Measurements from ENCODE around the gene RALGPS1. TPM values are rescaled to one million over a fixed set of nuclear protein-coding genes. Genes with fewer than 3 reads are reported as not detected.

RALGPS1 gene
- total RNA-seq, 6 donors from 2014 or later = 12.3 to 52.4 (median 17.1) TPM

GRCh38 chr9:127175319-127175715 is 260.7 kb downstream of the RALGPS1 start:
- H3K4me3 ChIP-seq = no peak overlapping the region
- DNase-seq = no peak
- ATAC-seq (ENCODE audit: low FRiP score in 2 of 2) = no peak
- no peak overlapping the region for H3K27ac ChIP-seq
- no peaks in the 10 kb centered on the region for H3K9me3 ChIP-seq
- no peaks in the 10 kb centered on the region for H3K4me1 ChIP-seq
- WGBS, 2 donors = 90 to 92% methylated on average over 6 to 7 of the region's 7 CpGs
- no peaks in the 10 kb centered on the region for H3K27me3 ChIP-seq
- no peaks in the 10 kb centered on the region for H3K36me3 ChIP-seq
- TF ChIP-seq POLR2AphosphoS5 (IDR thresholded peaks at IDR 0.05) = no peak
- TF ChIP-seq POLR2A (IDR thresholded peaks at IDR 0.05) = no peak
- TF ChIP-seq CTCF (IDR thresholded peaks at IDR 0.05) = no peak
- no peak for TF ChIP-seq EP300 (IDR thresholded peaks at IDR 0.05)

- H3K27ac ChIP-seq = no peak overlapping the region
- 83 to 100% methylated on average over 1 to 6 of the region's 6 CpGs for WGBS, 2 donors
- H3K36me3 ChIP-seq = no peaks in the 10 kb centered on the region
- H3K27me3 ChIP-seq = no peaks in the 10 kb centered on the region
- H3K4me1 ChIP-seq = no peaks in the 10 kb centered on the region
- DNase-seq = no peak
- no peak overlapping the region for H3K4me3 ChIP-seq
- TF ChIP-seq POLR2A (IDR thresholded peaks at IDR 0.05) (no peak), POLR2AphosphoS5 (IDR thresholded peaks at IDR 0.05) (no peak), CTCF (IDR thresholded peaks at IDR 0.05) (no peak), EP300 (IDR thresholded peaks at IDR 0.05) (no peak)
- no peak for ATAC-seq (ENCODE audit: low FRiP score in 2 of 2)
- H3K9me3 ChIP-seq = no peaks in the 10 kb centered on the region
Observed at GRCh38 chr9:127175764-127176163, 261.2 kb downstream of the RALGPS1 start.

DNA sequence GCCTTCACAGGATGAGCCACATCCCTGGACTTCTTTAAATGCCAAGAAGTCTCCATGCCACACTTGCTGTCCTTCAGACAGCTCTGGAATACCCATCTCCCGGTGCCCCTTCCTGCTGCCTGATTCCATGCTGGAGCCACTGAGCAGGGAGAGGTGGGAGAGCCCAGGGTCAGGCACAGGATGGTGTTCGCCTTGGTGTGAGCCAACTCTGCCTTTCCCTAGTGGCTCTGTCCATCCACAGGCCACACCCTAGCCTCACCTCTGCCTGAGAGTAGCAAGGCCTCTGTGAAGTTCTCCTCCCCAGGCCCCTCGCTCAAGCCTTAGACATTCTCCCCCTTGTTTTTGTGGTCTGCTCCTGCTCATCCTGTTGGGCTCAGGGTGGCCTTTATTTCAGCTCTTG is 262.0 kb downstream of the RALGPS1 start:
- Histone ChIP-seq H3K4me3 (no peak overlapping the region), H3K9me3 (no peaks in the 10 kb centered on the region), H3K27ac (no peak overlapping the region), H3K4me1 (no peaks in the 10 kb centered on the region), H3K27me3 (no peaks in the 10 kb centered on the region), H3K36me3 (no peaks in the 10 kb centered on the region)
- no peak for DNase-seq
- WGBS, 2 donors = 86 to 93% methylated on average over 2 to 3 of the region's 3 CpGs
- TF ChIP-seq POLR2AphosphoS5 (IDR thresholded peaks at IDR 0.05) (no peak), CTCF (IDR thresholded peaks at IDR 0.05) (no peak), EP300 (IDR thresholded peaks at IDR 0.05) (no peak), POLR2A (IDR thresholded peaks at IDR 0.05) (no peak)
- no peak for ATAC-seq (ENCODE audit: low FRiP score in 2 of 2)

- H3K27me3 ChIP-seq = no peaks in the 10 kb centered on the region
- 56 to 63% methylated on average over 6 of the region's 6 CpGs for WGBS, 2 donors
- no peak for ATAC-seq (ENCODE audit: low FRiP score in 2 of 2)
- DNase-seq = peak in 1 of 2 donors; percentile 15
- no peak overlapping the region for H3K4me3 ChIP-seq
- H3K36me3 ChIP-seq = no peaks in the 10 kb centered on the region
- TF ChIP-seq POLR2AphosphoS5 (IDR thresholded peaks at IDR 0.05) (no peak), POLR2A (IDR thresholded peaks at IDR 0.05) (no peak), EP300 (IDR thresholded peaks at IDR 0.05) (no peak), CTCF (IDR thresholded peaks at IDR 0.05) (no peak)
- no peaks in the 10 kb centered on the region for H3K4me1 ChIP-seq
- no peak overlapping the region for H3K27ac ChIP-seq
- H3K9me3 ChIP-seq = no peaks in the 10 kb centered on the region
Observed at GRCh38 chr9:127177231-127177630, 262.6 kb downstream of the RALGPS1 start.

DNA sequence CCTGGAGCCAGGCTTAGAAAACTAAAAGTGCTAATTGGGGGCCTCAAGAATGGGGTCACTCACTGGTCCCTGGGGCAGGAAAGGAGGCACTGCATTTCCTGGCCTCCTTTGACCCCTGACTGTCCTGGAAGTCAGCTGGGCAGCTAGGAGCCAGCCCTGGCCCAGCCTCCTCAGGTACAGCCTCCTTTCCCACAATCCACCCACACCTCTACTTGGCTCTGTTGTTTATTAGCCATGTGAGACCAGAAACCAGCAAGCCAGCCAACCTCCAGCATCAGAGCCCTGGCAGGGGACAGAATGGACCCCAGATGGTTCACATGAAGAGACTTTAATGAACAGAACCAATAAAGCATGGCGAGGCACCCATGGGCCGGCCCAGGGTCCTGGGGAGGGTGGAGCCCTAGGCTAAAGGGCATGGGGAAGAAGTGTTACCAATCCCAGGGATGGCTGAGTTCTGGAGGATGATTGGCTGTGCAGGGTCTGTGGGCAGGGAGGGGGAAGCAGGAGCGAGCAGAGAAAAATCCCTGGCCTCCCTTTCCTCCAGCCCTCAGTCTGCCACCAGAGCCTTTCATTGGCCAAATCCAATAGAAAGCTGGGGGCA is 263.2 kb downstream of the RALGPS1 start:
- DNase-seq (peak in 1 of 2 donors; percentile 3), ATAC-seq (ENCODE audit: low FRiP score in 2 of 2) (no peak)
- Histone ChIP-seq H3K27me3 (no peaks in the 10 kb centered on the region), H3K4me3 (no peak overlapping the region), H3K4me1 (no peaks in the 10 kb centered on the region), H3K36me3 (no peaks in the 10 kb centered on the region), H3K27ac (no peak overlapping the region), H3K9me3 (no peaks in the 10 kb centered on the region)
- WGBS, 2 donors = 95 to 100% methylated on average over 3 of the region's 3 CpGs
- TF ChIP-seq CTCF (IDR thresholded peaks at IDR 0.05) = no peak
- TF ChIP-seq POLR2AphosphoS5 (IDR thresholded peaks at IDR 0.05) = no peak
- TF ChIP-seq EP300 (IDR thresholded peaks at IDR 0.05) = no peak
- TF ChIP-seq POLR2A (IDR thresholded peaks at IDR 0.05) = no peak
